ENCODE data around the gene ZDHHC3.
A peak's percentile ranks its signal among the peaks of the same experiment; 100 is the strongest.

ZDHHC3 gene

GRCh38 chr3:44926172-44926571, 49.8 kb downstream of the ZDHHC3 start:
- DNase-seq: no peak

- DNase-seq: no peak
These were observed 51.4 kb downstream of the ZDHHC3 start for GRCh38 chr3:44924457-44925084.

- no peak for DNase-seq
These were observed 52.1 kb downstream of the ZDHHC3 start for GRCh38 chr3:44923632-44924456.

- DNase-seq: no peak
These were observed 55.9 kb downstream of the ZDHHC3 start for GRCh38 chr3:44920081-44920480.

- no peak for DNase-seq
These were observed 57.4 kb downstream of the ZDHHC3 start for GRCh38 chr3:44918581-44918980.

GRCh38 chr3:44918087-44918486, 57.9 kb downstream of the ZDHHC3 start:
- DNase-seq: no peak

- no peak for DNase-seq
These were observed 60.1 kb downstream of the ZDHHC3 start for GRCh38 chr3:44915702-44916438.

GRCh38 chr3:44914936-44915335, 61.0 kb downstream of the ZDHHC3 start:
- no peak for DNase-seq

- peak; percentile 9 to 45 (median 34) for DNase-seq
These were observed 62.0 kb downstream of the ZDHHC3 start for GRCh38 chr3:44913868-44914468.

GRCh38 chr3:44910693-44911092, 65.3 kb downstream of the ZDHHC3 start:
- no peak for DNase-seq

GRCh38 chr3:44909063-44909462, 66.9 kb downstream of the ZDHHC3 start:
- DNase-seq: no peak

- DNase-seq: no peak
These were observed 68.4 kb downstream of the ZDHHC3 start for GRCh38 chr3:44907612-44908011.

- no peak for DNase-seq
These were observed 69.0 kb downstream of the ZDHHC3 start for GRCh38 chr3:44906997-44907396.

GRCh38 chr3:44905446-44906157, 70.4 kb downstream of the ZDHHC3 start:
- DNase-seq: no peak

GRCh38 chr3:44903751-44904150, 72.2 kb downstream of the ZDHHC3 start:
- DNase-seq: no peak

GRCh38 chr3:44903314-44903713, 72.7 kb downstream of the ZDHHC3 start:
- DNase-seq: no peak

- DNase-seq: no peak
These were observed 73.3 kb downstream of the ZDHHC3 start for GRCh38 chr3:44902628-44903027.

GRCh38 chr3:44899683-44900367, 76.1 kb downstream of the ZDHHC3 start:
- no peak for DNase-seq

GRCh38 chr3:44896440-44896839, 79.5 kb downstream of the ZDHHC3 start:
- no peak for DNase-seq

GRCh38 chr3:44894485-44894884, 81.5 kb downstream of the ZDHHC3 start:
- DNase-seq: no peak

GRCh38 chr3:44893097-44893496, 82.9 kb downstream of the ZDHHC3 start:
- no peak for DNase-seq

GRCh38 chr3:44892689-44893088, 83.3 kb downstream of the ZDHHC3 start:
- no peak for DNase-seq
